NOMO-1 treated with dmso at 0.1 percent for 144 hours (cell line): ENCODE measurements around the gene MEF2B.
"Not testable (repeated sequence)": the region's sequence is repeated elsewhere in the genome, so short reads cannot be mapped to it uniquely, and the experiment has no call there.

Experiments used
- DNase-seq: peaks from one replicate; lab custom pipeline; 2025; ENCODE audit not compliant: unreplicated experiment; lab: John Stamatoyannopoulos, UW

MEF2B gene

GRCh38 chr19:19102566-19102965 lies 67.5 kb downstream of the MEF2B start:
- DNase-seq = not testable (repeated sequence)

GRCh38 chr19:19101540-19101939 lies 68.5 kb downstream of the MEF2B start:
- no peak for DNase-seq

GRCh38 chr19:19098703-19099632 lies 71.1 kb downstream of the MEF2B start:
- DNase-seq = no peak

GRCh38 chr19:19098084-19098702 lies 71.9 kb downstream of the MEF2B start:
- no peak for DNase-seq

GRCh38 chr19:19096641-19097627 lies 73.1 kb downstream of the MEF2B start:
- DNase-seq = no peak

GRCh38 chr19:19095691-19096090 lies 74.4 kb downstream of the MEF2B start:
- no peak for DNase-seq
